GM18873 (cell line): ENCODE measurements around the gene FBXW8.
A peak's percentile ranks its signal among the peaks of the same experiment; 100 is the strongest.

Experiments
- ATAC-seq: cut with Tn5 transposase; IDR thresholded peaks from one replicate; pipeline ENCODE4 v1.9.1; 2021; ENCODE audit warnings: mild to moderate bottlenecking, moderate library complexity, moderate number of reproducible peaks; ENCODE audit not compliant: unreplicated experiment, low FRiP score

Gene FBXW8, protein sequence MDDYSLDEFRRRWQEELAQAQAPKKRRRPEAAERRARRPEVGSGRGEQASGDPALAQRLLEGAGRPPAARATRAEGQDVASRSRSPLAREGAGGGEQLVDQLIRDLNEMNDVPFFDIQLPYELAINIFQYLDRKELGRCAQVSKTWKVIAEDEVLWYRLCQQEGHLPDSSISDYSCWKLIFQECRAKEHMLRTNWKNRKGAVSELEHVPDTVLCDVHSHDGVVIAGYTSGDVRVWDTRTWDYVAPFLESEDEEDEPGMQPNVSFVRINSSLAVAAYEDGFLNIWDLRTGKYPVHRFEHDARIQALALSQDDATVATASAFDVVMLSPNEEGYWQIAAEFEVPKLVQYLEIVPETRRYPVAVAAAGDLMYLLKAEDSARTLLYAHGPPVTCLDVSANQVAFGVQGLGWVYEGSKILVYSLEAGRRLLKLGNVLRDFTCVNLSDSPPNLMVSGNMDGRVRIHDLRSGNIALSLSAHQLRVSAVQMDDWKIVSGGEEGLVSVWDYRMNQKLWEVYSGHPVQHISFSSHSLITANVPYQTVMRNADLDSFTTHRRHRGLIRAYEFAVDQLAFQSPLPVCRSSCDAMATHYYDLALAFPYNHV

DNA sequence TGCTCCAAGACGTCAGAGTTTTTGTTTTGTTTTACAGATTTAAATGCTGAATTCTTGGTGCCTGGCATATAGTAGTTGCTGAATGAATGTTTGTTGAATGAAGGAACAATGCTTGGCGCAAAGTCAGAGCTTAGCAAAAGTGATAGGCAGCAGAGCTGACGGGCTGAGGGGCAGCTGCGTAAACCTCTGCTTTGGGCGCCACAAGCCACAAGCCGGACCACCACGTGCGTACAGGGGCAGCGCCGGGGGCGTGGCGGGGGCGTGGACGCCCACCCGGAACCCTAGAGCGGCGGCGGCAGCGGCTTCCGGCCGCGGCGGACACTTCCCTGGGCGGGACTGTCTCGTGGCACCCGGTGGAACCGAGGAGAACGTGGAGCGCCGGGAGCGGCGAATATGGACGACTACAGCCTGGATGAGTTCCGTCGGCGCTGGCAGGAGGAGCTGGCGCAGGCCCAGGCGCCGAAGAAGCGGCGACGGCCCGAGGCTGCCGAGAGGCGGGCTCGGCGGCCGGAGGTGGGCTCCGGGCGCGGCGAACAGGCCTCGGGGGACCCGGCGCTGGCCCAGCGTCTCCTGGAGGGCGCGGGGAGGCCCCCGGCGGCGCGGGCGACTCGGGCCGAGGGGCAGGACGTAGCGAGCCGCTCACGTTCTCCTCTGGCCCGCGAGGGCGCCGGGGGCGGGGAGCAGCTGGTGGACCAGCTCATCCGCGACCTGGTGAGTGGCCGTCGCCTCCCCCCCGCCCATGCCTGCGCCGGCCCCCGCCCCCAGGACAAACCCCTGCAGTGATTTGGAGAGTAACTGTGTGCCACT lies at the start of gene FBXW8:
TSS of gene FBXW8 (plus strand) at position 306 of the 807 bp plus-strand sequence. CDS start at position 394, 88 bp downstream.
- ATAC-seq, result peak; percentile 69

DNA sequence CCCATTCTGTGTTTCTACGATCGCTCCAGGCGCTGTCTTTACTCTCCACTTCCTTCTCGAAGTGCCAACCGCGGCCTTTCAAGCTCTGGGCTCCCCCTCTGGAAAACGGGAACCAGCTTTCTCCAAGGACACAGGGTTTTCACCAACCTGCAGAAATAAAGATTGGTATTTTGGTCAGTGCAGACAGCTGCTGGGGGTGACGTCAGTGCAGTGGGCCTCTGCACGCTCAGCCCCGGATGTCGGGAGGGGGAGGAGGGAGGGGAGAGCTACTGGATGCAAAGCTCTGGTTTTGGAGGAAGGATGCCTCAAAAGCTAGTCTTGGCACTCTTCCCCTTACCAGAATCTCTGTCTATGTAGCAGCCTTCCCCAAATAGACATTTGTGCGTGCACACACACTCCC lies 49.4 kb upstream of the FBXW8 start:
- ATAC-seq, result no peak

DNA sequence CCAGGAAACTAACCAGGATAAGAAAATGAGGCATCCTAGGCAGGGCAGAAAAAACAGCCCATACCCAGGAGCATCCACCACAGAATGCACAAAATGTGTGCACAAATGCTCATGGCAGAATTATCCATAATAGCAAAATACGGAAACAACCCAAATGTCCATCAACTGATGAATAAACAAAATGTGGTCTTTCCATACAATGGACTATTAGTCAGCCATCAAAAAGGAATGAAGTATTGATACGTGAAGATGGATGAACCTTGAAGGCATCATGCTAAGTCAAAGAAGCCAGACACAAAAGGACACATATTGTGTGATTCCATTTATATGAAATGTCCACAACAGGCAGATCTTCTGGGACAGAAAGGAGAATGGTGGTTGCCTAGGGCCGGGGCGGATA lies 48.6 kb upstream of the FBXW8 start:
- ATAC-seq, result no peak

DNA sequence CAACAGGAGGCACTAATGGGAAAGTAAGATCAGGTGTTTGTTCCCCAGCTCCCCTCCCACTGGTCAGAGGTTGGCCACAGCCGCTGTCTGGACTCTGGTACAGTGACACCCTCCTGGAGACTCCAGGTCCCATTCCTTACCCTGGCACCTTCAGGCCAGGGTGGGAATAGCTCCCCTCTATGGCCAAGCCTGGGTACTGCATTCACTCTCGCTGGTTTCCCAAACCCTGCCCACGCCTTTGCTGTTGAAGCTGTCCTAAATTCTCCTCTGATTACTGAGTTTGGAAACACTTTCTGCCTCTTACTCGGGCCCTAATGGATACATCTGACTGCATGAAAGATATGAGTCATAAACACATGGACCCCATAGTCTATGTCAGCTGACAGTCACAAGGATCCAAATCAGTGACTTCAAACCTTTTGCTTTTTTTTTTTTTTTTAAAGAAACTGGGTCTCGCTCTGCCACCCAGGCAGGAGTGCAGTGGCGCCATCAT lies 47.4 kb upstream of the FBXW8 start:
- no peak for ATAC-seq

DNA sequence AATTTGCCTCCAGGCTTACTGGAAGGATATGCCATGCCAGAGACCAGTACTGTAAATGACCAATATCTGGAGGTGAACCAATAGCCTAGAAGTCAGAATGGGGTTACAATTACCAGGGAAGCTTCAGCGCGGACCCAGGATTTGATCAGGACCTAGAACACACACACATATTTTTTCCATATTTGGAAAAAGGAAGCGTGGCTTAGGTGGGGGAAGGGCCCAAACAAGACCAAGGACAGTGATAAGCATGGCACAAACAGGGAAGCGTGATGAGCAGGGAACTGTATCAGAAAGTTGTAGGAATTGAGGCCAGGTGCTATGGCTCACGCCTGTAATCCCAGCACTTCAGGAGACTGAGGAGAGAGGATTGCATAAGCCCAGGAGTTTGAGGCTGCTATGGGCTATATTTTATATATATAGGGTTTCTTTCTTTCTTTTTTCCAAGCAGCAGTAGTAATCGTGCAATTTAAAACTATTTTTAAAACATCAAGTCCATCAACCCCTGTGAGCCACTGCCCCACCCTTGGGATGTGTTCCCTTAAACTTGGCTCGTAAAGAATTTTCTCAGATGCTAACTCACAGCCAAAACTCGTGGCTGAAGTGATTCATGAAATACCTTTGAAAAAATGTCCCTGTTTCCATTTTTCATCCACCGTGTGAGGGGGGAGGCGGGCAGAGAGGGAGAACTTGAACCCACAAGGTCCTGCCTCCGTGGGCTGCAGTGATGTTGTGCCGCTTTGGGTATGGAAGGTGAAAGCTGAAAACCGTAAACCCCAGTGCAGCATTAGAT lies 46.2 kb upstream of the FBXW8 start:
- ATAC-seq, result no peak

DNA sequence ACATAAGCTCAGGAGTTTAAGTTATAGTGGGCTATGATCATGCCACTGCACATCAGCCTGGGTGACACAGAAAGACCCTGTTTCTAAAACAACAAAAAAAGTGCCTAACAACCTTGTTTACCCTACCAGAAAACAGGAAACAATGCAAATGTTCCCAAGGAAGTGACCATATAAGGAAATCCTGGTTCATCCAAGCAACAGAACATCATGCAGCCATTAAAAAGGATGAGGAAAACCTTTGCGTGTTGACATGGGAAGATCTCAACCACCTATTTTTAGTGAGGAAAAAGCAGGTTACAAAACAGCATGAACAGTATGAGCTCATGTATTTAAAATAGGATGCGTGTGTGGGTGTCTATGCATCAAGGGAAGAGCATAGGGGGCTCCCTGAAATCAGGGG lies 43.2 kb upstream of the FBXW8 start:
- ATAC-seq, result no peak

DNA sequence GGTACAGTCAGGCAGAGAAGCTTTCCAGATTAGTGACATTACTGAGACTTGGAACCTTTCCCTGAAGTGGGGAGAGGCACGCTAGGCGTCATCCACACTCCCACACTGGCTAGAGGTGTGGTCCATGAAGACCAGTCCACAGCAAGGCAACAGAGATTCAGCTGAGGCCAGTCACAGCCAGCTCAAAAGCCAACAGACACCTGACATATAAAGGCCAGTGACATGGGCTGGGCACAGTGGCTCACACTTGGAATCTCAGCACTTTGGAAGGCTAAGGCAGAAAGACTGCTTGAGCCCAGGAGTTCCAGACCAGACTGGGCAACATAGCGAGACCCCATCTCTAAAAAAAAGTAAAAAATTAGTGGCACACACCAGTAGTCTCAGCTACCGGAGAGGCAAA lies 40.4 kb upstream of the FBXW8 start:
- no peak for ATAC-seq

DNA sequence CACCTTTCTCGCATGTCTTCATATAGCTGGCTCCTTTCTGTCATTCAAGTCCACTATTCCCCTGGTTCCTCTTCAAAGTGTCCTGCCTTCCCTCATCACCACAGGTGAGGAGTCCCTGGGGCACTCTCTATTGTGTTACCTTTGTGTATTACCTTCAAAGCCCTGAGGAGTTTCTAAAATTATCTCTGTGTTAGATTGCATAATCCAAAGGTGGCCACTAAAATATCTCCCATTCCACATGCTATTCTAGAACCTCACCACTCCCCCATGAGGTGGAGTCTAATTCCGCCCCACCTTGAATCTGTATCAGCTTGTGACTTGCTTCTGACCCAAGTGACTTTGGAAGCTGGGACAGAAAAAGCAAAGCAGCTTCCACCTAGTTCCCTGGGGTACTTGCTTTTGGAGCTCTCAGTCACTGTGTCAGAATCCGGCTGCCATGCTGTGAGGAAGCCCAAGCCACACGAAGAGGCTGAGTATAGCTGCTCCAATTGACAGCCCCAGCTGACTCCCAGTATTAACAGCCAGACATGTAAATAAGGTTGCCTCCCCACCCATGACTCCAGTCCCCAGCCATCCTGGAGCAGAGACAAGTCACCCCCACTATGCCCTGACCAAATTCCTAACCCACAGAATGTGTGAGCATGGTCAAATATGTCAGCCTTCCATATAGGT lies 36.3 kb upstream of the FBXW8 start:
- ATAC-seq, result no peak

DNA sequence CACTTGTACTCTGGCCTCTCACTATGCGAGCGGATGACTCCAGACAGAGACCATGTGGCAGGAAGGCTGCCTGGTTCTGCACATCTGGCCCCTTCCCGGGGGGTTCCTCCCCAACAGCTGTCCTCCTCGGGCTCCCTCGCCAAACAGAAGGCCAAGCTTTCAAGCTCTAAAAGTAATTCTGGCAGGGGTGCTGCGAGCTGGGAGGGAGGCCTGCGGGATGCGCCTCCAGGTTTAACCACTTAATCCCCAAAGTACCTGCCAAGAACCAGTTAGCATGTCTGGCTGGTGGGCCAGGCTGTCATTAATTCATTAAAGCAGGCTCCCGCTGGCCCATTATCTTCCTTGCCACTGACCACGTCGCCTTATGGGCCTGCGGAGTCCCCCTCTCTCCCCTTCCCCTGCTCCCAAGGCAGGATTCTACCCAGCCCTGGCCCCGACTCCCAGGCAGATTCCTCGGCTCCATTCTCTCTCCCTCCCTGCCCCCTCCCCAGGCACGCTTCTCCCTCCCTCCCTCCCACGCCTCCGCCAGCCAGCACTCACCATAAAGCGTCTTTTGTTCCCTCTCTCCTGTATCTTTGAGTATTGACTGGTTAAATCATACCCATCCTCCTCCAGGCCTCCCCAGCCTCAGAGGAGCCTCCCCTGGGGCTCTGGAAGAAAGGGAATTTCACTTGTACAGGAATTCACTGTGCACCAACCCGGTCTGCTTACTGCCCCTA lies 34.4 kb upstream of the FBXW8 start:
- no peak for ATAC-seq

DNA sequence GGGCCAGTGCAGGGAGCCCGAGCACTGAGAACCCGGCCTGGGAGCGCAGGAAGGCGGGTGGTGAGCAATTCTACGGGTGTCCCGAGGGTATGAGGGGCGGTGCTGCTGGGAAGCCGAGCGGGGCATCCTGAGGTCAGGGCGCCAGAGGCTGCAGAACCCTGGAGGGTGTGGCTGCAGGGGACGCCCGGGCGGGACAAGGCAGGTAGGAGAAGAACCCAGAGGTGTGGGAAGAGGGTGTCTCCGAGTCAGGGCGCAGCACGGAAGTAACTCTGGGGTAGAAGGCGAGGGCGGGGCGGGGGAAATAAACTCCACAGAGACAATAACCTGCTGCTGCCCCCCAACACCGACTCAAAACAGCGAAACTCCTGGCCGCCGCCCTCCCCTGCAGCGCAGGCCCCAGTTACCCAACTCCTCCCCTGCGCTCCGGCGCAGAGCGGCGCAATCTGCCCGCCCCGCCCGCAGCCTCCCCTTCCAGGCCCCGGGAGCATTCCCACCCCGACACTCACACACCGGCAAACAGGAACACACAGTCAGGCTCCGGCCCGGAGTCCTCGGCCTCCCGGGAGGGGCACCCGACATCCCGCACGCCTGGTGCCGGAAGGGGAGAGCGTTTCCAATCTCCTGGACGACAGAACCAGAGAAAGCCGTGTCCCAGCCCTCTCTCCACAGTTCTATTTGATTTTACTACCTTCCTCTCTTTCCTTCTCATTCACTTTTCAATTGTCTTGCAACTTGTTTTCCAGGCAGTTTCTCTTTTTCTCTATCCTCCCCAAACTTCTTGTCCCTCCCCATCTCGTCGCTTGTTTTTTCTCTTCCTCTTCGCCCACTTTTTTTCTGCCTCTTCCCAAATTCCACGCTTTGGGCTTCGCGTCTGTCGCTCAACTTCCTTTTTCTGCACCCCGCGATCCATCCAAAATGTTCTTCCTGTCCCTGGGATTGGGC lies 31.9 kb upstream of the FBXW8 start:
- ATAC-seq, result no peak

DNA sequence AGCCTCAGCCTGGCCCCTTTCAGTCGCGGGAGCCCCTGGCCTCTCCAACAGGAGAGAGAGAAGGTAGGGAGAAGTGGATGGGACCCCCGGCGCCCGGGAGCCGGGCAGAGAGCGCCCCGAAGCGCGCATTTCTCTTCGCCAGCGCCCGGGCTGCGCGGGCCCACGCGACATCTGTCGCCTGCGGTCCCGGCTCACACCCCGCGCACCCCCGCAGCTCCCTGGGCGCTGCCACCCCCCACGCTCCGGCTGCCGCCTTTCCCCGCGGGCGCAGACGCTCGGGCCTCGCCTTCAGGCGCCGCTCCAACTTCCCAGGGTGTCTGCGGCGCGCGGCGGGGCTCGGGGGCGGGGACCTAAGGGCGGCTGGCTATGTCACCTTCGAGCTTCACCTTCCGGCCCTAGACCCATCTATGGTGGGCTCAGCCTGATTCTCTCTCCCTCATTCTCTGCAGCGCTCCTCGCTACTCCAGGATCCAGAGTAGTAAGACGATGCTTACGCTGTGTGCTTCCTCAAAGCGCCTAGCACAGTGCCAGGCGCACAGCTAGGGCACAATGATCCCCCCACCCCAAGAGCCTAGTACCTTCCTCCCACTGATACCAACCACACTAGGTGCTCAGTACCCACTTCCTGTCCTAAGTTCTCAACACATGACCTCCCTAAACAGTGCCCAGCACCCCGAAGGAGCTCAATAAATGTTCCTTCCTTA lies 31.1 kb upstream of the FBXW8 start:
- ATAC-seq, result no peak

DNA sequence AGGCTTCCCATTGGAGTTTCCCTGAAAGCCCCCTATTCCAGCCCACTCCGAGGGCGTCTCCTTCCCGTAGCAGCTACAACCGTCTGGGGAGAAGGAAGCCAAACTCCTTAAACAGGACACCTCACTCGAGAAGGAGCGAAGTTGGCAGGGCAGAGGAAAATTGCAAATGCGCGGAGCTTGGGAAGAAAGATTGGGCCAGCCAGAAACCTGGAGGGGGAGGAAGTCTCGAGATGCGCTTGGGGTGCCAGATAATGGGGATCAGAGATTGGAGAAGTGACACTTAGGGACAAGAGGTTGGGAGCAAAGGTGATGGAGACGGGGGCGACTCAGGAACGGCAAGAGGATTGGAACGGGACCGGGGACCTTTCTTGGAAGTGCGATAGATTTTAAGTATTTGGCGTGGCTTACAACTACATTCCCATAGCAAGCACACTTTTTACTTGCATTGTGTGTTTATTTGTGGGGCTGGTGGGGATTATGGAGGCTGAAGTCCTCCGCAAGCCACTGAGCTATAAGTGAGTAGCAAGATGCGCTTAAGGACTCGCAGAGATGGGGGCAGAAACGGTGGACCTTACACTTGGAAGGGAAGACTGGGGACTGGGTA lies 30.4 kb upstream of the FBXW8 start:
- no peak for ATAC-seq

DNA sequence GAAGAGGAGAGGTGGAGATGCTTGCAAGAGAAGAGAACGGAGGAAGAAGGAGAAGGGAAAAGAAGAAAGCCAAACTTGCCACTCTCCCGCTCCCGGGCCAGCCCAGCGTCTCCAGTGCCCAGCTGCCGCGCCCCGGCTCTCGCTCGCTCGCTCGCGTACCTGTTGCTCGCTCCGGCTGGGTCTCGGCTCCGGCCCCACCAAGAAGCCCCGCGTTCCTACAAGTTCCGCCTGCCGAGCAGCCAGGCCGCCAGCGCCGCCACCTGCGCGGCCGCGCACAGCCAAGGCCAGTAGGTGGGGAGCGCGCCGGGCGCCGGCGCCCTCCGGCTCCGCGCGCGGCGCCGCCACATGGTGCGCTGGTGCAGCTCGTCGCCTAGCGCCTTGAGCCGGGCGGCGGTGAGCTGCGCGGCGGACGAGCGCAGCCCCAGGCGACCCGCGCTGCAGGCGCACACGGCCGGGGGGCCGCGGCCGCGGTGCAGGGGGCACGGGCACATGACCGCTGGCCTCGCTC lies 29.9 kb upstream of the FBXW8 start:
- no peak for ATAC-seq

DNA sequence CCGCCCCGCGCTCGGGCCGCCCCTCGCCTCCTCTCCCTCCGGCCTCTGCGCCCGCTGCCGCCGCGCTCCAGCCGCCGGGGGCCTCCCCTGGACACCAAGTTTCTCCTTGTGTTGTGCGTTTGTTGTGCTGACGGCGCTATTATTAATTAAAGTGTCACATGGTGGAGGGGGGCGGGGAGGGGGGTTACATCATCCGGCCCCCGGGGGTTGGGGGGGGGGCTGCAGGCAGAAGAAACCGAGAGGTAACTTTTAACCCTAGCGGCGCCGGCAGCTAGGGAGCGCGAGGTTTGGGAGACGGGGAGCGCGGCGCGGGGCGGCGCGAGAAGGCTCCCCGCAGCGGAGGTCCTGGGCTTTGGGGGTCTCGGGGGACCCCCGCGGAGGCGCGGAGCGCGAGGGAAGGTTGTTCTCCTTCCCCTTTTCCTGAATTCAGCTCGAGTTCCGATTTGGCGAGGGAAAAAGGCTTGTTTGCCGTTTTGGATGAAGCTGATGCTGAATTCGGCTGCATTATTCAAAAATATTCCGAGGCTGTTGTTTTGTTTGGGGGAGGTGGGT lies 29.3 kb upstream of the FBXW8 start, which contains the start of gene HRK:
TSS of gene HRK (minus strand) at position 117 of the 552 bp plus-strand sequence. CDS start 134 bp downstream, outside the sequence.
- no peak for ATAC-seq

DNA sequence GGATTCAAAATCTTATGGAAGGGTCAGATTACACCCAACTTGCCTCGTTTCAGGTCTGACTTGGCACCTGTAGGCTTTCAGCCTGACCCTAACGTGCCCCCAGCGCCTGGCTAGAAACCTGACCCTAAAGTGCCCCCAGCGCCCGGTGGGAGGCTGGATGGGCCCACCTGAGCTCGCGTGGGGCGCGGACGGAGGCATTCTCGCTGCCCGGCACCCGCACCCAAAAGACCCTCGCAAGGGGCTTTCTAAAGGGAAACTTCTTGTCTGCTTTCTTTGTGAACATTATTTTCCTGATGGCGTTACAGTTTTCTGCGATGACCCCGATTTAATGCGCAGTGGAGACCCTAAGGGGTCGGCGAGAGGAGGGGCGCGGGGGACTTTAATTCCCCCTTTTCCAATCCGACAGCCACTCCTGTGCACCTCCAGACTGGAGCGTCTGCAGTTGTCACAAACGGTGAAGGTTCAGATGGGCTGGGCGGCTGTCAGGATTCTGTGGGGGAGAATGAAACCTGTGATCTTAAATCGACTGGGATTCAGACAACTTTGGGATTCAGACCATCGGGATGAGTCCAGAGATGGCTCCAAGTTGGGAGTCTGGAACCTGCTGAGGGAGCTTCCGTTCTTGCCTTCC lies 28.8 kb upstream of the FBXW8 start:
- ATAC-seq, result no peak

DNA sequence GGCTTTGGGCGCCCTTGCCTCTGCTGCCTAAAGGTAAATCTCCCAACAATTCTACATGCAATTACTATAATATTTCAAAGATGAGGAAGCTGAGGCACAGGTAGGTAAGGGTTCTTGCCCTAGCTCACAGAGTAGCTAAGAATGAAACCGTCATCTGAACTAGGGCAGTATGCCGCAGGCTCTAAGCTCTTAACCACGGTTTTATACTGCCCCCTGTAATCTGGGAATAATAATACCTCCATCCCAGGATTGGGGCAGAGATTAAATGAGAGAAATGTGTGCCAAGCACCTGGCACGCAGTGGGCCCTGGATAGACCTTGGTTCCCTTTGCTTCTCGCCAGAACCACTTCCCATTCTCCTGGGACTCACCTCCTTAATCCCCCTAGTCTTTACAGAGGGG lies 28.0 kb upstream of the FBXW8 start:
- no peak for ATAC-seq
